ENCODE measurements around the gene RBBP8NL. TPM values are rescaled to one million over a fixed set of nuclear protein-coding genes. Genes with fewer than 3 reads are reported as not detected.

Gene RBBP8NL
- total RNA-seq (2021; fragmentation: NEBNext Ultra II Directional; extraction: Animal tissue kit (Norgen Biotek cat#: 25700)) = not detected
- long read RNA-seq = 0 reads

GRCh38 chr20:62427172-62428001 is at the start of gene RBBP8NL:
RBBP8NL (minus strand) TSS chr20:62427539; CDS start chr20:62419647, 7,892 bp downstream.
- TF ChIP-seq, protein P1, sequence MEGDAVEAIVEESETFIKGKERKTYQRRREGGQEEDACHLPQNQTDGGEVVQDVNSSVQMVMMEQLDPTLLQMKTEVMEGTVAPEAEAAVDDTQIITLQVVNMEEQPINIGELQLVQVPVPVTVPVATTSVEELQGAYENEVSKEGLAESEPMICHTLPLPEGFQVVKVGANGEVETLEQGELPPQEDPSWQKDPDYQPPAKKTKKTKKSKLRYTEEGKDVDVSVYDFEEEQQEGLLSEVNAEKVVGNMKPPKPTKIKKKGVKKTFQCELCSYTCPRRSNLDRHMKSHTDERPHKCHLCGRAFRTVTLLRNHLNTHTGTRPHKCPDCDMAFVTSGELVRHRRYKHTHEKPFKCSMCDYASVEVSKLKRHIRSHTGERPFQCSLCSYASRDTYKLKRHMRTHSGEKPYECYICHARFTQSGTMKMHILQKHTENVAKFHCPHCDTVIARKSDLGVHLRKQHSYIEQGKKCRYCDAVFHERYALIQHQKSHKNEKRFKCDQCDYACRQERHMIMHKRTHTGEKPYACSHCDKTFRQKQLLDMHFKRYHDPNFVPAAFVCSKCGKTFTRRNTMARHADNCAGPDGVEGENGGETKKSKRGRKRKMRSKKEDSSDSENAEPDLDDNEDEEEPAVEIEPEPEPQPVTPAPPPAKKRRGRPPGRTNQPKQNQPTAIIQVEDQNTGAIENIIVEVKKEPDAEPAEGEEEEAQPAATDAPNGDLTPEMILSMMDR (IDR thresholded peaks at IDR 0.05) = no peak
- Mint-ChIP-seq H3K36me3 (ENCODE audit: low read depth) (no peaks in the 10 kb centered on the region), H3K27me3 (ENCODE audit: insufficient read depth) (peaks cover 35% of the 10 kb centered on the region), H3K27ac (no peak within 1 kb of the TSS), H3K4me3 (no peak within 1 kb of the TSS), H3K4me1 (ENCODE audit: low read depth) (no peaks in the 10 kb centered on the region), H3K9me3 (no peaks in the 10 kb centered on the region)
- DNase-seq = no peak

DNA sequence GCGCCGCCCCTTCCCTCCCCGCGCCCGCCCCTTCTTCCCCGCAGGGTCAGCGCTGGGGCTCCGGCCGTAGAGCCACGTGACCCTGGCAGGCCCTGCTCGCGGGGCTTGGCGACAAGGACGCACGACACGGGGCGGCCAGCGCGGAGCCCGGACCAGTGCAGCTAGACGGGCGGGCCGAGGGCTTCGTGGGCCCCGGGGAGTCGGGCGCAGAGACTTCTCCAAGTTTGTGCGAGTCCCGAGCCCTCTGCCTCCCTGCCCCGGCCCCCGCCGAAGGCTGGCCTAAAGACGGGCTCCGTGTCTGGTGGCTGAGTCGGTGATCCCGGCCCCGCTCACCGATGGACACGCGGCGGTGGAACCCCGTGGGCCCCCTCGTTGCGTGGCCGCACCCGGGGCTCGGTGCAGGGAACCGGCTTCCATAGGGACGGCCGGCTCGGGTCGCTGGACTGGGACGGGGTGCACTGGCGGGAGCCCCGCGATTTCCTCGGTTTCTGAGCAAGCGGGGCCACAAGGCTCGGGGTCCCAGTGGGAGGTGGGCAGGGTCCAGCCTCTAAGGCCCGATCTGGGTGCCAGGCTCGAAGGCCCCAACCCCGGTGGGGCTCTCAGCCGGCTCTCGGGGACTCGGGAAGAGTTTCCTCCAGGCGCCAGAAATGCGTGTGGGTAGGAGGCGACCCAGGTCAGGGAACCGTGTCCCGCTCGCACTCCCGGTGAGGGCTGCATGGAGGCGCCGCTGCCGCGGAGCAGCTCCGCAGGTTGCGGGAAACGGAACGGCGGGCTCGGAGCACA is 48.9 kb upstream of the RBBP8NL start:
- TF ChIP-seq, protein P1 (IDR thresholded peaks at IDR 0.05) = no peak
- Mint-ChIP-seq H3K27ac (no peak overlapping the region), H3K9me3 (no peaks in the 10 kb centered on the region), H3K27me3 (ENCODE audit: insufficient read depth) (peaks cover 45% of the 10 kb centered on the region), H3K4me1 (ENCODE audit: low read depth) (no peaks in the 10 kb centered on the region), H3K4me3 (no peak overlapping the region), H3K36me3 (ENCODE audit: low read depth) (no peaks in the 10 kb centered on the region)
- DNase-seq = no peak

- TF ChIP-seq, protein P1 (IDR thresholded peaks at IDR 0.05) = no peak
- H3K27me3 Mint-ChIP-seq (ENCODE audit: insufficient read depth) = peaks cover 46% of the 10 kb centered on the region
- no peaks in the 10 kb centered on the region for H3K4me1 Mint-ChIP-seq (ENCODE audit: low read depth)
- H3K27ac Mint-ChIP-seq = no peak within 1 kb of the TSS
- DNase-seq = no peak
- H3K4me3 Mint-ChIP-seq = no peak within 1 kb of the TSS
- H3K9me3 Mint-ChIP-seq = no peaks in the 10 kb centered on the region
- H3K36me3 Mint-ChIP-seq (ENCODE audit: low read depth) = no peaks in the 10 kb centered on the region
Observed at GRCh38 chr20:62475772-62476055, 48.4 kb upstream of the RBBP8NL start, which contains the start of gene GATA5. GATA5 (minus strand) TSS chr20:62475995; CDS start chr20:62475521, 474 bp downstream.

DNA sequence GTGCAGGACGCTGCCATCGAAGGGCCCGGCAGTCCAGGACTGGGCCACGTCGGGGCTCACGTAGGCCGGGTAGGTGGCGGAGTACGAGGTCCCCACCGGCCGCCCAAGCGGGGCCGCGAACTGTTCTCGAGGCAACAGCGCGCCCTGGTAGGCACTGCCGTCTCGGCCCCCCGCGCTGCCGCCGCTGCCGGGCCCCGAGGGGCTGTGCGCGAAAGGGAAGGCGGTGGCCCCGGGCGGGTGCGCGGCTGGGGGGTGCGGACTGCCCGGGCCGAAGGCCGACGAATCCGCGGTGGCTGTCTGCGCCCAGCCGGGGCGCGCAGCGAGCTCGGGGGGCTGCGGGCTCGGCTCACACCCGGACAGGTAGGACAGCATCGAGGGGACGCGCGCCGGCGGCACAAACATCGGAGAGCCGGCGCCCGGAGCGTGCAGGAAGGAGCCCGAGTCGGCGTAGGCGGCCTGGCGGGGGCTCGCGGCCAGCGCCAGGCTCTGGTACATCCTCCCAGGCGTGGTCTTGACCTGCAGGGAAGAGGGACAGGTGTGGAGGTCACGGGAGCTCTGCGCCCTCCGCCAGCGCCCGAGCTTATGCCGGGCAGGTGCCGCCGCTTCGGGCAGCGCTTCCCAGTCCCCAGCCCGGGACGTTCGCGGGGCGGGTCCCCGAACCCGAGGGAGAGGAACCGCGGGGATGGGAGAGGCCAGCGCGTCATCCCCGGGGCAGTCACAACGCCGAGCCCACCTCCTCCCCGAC is 47.9 kb upstream of the RBBP8NL start:
- TF ChIP-seq, protein P1 (IDR thresholded peaks at IDR 0.05) = no peak
- DNase-seq = no peak
- no peak overlapping the region for H3K27ac Mint-ChIP-seq
- no peaks in the 10 kb centered on the region for H3K9me3 Mint-ChIP-seq
- peaks cover 52% of the 10 kb centered on the region for H3K27me3 Mint-ChIP-seq (ENCODE audit: insufficient read depth)
- H3K4me1 Mint-ChIP-seq (ENCODE audit: low read depth) = no peaks in the 10 kb centered on the region
- no peaks in the 10 kb centered on the region for H3K36me3 Mint-ChIP-seq (ENCODE audit: low read depth)
- no peak overlapping the region for H3K4me3 Mint-ChIP-seq

GRCh38 chr20:62474604-62475026 is 47.3 kb upstream of the RBBP8NL start:
- Mint-ChIP-seq H3K9me3 (no peaks in the 10 kb centered on the region), H3K27ac (no peak overlapping the region), H3K36me3 (ENCODE audit: low read depth) (no peaks in the 10 kb centered on the region), H3K27me3 (ENCODE audit: insufficient read depth) (peaks cover 57% of the 10 kb centered on the region), H3K4me1 (ENCODE audit: low read depth) (no peaks in the 10 kb centered on the region), H3K4me3 (no peak overlapping the region)
- TF ChIP-seq, protein P1 (IDR thresholded peaks at IDR 0.05) = no peak
- no peak for DNase-seq
